IPS-11a (cell line): ENCODE measurements around the gene NCAPG2.

Experiments used
- H3K4me3 ChIP-seq: one replicate; pipeline ENCODE4 v1.5.1; 2013; ENCODE audit warnings: low read depth, low read length, control low read depth

NCAPG2 gene

DNA sequence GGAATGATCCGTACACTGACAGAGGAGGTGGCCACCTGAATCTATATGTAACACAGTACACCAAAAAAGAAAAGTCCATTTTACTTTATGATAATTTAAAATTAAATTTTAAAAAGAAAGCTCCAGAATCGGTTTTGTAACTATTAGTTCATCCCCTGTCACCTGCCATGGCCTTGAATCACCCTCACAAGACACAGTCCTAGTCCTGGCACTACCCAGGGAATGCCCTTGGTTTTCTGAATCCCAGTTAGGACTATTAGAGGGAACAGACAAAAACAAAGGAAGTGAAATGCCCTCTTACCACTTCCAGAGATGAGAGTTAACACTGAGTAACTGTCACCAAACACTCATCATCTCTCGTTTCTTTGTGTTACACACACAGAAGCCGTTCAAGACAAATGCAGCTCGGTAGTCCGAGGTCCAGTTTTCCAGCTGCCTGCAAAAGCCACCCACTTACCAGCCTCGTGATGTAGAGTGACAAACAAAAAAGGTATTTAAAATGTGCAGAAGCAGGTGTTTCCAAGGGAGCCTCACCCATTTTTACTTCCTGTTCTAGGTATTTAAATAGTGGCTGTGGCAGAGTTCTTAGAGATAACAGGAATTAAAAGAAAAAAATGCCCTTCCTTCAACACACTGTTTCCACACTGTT lies 123.0 kb downstream of the NCAPG2 start:
- no peak overlapping the region for H3K4me3 ChIP-seq
